Measurements from ENCODE around the gene DCC. TPM values are rescaled to one million over a fixed set of nuclear protein-coding genes. Genes with fewer than 3 reads are reported as not detected.

The DCC gene
- total RNA-seq, 1 experiment from 2014 or later = not detected

- Histone ChIP-seq H4K20me1 (ENCODE audit: insufficient read depth) (no peaks in the 10 kb centered on the region), H3K36me3 (ENCODE audit: control insufficient read depth in 1 of 2, insufficient read depth in 2 of 2, low read length in 2 of 2) (no peaks in the 10 kb centered on the region), H3K27ac (ENCODE audit: low read depth, low read length) (no peak overlapping the region), H3K79me2 (ENCODE audit: insufficient read depth, low read length) (no peaks in the 10 kb centered on the region), H3K9me3 (ENCODE audit: control insufficient read depth in 1 of 2, insufficient read depth in 1 of 2, low read depth in 1 of 2, low read length in 2 of 2) (peaks cover 0 to 7% of the 10 kb centered on the region in 2 experiments; a peak in 2 of 4 replicates), H3K4me2 (ENCODE audit: low read length) (no peak overlapping the region), H3K9me2 (ENCODE audit: insufficient read depth) (no peaks in the 10 kb centered on the region), H3K27me3 (ENCODE audit: insufficient read depth, low read length) (no peaks in the 10 kb centered on the region), H3K4me1 (ENCODE audit: control insufficient read depth in 1 of 2, insufficient read depth in 2 of 2, low read length in 2 of 2) (no peaks in the 10 kb centered on the region), H2AFZ (ENCODE audit: low read depth, low read length, poor library complexity, severe bottlenecking) (no peak overlapping the region), H3K4me3 (replicated peaks in 1 of 2; ENCODE audit: low read depth in 1 of 2, low read length in 2 of 2) (no peak overlapping the region), H3K9ac (ENCODE audit: low read length) (no peak overlapping the region)
- TF ChIP-seq, protein P1, sequence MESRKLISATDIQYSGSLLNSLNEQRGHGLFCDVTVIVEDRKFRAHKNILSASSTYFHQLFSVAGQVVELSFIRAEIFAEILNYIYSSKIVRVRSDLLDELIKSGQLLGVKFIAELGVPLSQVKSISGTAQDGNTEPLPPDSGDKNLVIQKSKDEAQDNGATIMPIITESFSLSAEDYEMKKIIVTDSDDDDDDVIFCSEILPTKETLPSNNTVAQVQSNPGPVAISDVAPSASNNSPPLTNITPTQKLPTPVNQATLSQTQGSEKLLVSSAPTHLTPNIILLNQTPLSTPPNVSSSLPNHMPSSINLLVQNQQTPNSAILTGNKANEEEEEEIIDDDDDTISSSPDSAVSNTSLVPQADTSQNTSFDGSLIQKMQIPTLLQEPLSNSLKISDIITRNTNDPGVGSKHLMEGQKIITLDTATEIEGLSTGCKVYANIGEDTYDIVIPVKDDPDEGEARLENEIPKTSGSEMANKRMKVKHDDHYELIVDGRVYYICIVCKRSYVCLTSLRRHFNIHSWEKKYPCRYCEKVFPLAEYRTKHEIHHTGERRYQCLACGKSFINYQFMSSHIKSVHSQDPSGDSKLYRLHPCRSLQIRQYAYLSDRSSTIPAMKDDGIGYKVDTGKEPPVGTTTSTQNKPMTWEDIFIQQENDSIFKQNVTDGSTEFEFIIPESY (IDR thresholded peaks at IDR 0.05; ENCODE audit: extremely low read depth, insufficient replicate concordance, low read length) = no peak
- TF ChIP-seq CEBPB (IDR thresholded peaks at IDR 0.05; ENCODE audit: low read depth) (no peak), ELF1 (IDR thresholded peaks at IDR 0.05; ENCODE audit: borderline replicate concordance, low read depth) (no peak), CTCF (IDR thresholded peaks at IDR 0.05 in 2 of 3, conservative IDR thresholded peaks at IDR 0.05 in 1 of 3; ENCODE audit: borderline replicate concordance in 1 of 3, insufficient read depth in 1 of 3, low read depth in 2 of 3, low read length in 2 of 3) (no peak), SP1 (IDR thresholded peaks at IDR 0.05; ENCODE audit: low read depth) (no peak), EZH2 (IDR thresholded peaks at IDR 0.05) (no peak), REST (IDR thresholded peaks at IDR 0.05; ENCODE audit: low read depth) (no peak), RAD21 (IDR thresholded peaks at IDR 0.05; ENCODE audit: low read depth) (no peak)
- TF ChIP-seq, protein P2, sequence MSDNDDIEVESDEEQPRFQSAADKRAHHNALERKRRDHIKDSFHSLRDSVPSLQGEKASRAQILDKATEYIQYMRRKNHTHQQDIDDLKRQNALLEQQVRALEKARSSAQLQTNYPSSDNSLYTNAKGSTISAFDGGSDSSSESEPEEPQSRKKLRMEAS (IDR thresholded peaks at IDR 0.05) = no peak
- ChIA-PET CTCF (no interaction called here), RAD21 (ENCODE audit: low non-redundant PET in 1 of 2, low total read pairs in 2 of 2, uncharacterized antibody in 2 of 2, unreplicated experiment in 2 of 2) (no interaction called here), POLR2A (no interaction called here)
- DNase-seq (ENCODE audit: low read depth, low spot score) (no peak), ATAC-seq (no peak)
- intact Hi-C loops (cut with micrococcal nuclease) = no loop called here
- BruUV-seq (replicated peaks) = no TSS peak
These were observed 1203.7 kb downstream of the DCC start for GRCh38 chr18:53543711-53544110.

Measured in HCT116 (cell line).